Measurements from ENCODE around the gene BBS2.
"Not testable (repeated sequence)": the region's sequence is repeated elsewhere in the genome, so short reads cannot be mapped to it uniquely, and the experiment has no call there.

The BBS2 gene

DNA sequence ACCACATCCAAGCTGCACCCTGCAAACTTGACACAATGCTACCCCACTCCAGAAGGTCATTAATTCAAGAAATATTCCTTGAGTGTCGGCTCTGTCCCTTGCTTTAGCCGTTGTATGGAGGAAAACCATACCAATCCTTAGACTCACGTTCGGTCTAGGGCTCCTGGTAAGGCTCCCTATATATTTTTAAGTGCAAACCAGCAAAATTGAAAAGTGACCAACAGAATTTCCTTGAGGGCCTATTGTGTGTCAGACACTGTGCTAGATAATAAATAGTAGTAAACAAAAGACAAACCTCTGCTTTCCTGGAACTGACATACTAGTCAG, 390 bp upstream of the BBS2 start:
- DNase-seq = no peak

DNA sequence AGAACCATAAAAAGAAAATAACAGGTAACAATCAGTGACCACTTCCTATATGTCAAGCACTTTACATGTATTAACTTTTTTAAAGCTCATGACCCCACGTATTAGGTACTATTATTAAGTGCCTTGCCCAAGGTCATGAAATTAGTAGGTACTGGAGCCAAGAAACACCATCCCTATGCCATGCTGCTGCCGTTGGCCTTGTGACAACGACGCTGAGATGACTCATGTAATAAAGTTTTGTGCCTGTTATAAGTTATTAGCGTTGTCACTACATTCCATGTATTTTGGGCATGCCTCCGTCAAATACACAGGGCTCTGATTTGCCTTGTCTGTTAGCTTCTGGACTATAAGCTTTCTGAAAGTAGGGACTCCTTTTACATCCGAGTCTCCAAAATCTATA, 1.4 kb downstream of the BBS2 start:
- no peak for DNase-seq

DNA sequence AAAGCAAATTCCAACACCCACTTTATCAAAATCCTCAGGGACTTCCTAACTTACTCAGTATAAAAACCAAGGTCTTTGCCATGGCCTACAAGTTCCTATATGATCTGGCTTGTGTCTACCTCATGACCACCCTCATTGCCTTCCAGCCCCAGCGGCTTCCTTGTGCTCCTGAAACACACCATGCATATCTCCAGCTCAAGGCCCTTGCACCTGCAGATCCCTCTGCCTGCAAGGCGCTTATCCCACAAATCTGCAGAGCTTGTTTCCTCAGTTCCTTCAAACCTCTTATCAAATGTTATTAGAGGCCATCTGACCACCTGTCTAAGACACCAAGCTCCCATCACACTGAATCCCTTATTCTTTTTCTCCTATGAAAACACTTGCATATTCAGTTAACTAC, 2.6 kb downstream of the BBS2 start:
- no peak for DNase-seq

DNA sequence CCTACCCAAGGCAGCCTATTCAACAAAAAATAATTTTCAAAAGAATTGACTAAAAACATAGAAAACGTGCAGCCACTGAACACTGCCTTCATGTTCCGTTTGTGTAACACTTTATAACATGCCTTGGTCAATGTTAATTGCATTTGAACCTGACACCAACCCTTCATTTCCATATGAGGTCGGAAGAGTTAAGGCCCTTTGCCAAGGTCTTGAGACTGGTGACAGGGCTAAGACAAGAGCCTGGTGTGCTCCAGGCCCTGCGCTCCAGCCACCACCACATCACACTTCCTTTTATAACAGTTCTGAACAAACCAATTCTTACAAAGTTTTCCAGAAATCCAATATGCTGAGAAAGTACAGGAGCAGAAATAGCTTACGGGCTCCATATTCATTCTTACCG, 4.2 kb downstream of the BBS2 start:
- no peak for DNase-seq

DNA sequence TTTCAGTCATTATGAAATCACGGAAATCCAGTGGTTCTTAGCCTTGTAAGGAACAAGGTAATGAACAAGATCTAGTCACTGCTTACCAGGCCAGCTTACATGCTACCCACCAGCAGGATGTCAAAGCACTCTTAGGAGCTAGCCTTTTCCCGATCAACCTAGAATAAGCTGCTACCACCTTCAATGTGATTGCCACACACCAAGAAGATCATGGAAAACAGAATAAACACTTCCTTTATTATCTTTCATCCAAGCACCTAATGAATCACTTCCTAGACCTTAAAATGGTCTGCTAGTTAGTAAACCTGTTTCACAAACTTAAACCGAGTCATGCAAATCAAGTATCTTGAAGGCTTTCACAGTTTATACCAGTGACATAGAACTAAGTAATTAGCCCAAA, 5.0 kb downstream of the BBS2 start:
- no peak for DNase-seq

DNA sequence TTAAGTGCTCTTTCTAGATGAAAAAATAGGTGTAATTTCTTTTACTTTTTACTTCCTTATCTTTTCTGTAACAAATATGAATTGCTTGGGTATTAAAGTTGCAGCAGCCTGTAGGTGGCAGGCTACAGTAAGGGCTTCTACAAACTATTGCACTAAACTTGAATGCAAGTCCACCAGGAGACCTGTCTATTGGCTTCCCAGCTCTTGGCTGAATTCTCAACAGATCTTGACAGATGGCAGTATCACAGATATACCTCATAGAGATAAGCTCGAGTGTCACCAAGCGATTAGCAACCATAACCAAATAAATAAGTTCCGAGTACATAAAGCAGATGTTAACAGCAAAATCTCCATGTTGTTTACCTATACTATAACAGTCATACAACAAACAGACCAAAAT, 5.9 kb downstream of the BBS2 start:
- peak; percentile 48 to 79 for DNase-seq

DNA sequence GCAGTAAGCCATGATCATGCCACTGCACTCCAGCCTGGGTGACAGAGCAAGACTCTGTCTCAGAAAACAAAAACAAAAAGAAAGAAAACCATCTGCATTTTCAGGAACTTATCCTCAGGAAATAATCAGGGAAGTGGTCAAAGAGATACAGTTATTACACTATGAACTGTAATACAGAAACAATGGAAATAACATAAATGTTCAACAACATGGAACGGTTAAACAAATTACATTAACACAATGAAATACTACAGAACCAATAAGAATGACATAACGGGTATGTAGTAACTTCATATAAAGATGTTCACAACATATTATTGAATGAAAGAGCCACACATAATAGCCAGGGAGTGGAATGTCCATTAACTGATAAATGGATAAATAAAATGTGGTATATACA, 6.7 kb downstream of the BBS2 start:
- DNase-seq = no peak

DNA sequence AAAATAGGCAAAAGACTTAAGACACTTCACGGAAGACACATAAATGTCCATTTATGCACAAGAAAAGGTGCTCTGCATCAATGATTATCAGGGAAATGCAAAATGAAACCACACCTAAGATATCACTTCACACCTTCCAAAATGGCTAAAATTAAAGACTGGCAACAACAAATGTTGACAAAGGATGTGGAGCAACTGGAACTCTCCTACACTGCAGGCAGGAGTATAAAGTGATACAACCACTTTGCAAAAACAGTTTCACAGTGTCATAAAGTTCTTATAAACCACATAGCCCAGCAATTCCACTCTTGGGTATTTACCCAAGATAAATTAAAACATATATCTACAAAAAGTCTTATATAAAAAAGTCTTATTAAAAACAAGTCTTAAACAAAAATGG, 7.8 kb downstream of the BBS2 start:
- no peak for DNase-seq

DNA sequence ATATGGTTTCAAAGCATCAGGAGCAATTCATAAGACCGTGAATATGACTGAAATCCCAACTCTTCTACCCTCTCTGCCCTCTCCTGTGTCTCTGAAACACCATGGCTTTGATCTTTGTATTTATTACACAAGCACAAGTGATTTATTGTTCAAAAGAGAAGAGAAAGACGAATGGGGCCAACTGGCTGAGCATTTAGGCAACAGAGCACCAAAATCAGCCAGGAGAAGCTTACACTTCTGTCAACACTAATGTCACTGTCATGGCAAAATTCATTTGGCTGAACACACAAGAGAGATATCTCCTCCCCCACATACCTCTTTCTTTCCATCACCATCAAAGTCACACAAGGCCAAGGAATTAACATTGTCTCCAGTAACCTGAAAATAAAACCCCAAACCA, 9.3 kb downstream of the BBS2 start:
- DNase-seq = peak in 1 of 2 donors; percentile 45

DNA sequence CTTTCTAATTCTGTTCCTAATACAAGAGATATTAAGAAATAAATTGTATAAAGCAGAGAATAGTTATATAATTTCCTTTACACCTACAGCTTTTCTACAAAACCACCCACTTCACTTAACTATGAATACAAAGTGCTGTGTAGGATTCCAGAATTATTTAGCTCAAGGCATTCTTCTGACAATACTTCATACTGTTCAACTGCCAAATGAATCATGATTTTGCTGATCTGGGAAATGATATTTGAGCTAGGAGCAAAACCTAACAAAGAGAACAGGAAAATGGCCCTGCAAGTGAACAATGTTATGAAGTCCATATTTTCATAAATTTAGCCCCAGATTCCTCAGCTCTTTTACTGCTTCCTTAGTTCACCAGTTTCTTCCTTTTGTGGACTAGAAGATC, 12.9 kb downstream of the BBS2 start:
- no peak for DNase-seq

DNA sequence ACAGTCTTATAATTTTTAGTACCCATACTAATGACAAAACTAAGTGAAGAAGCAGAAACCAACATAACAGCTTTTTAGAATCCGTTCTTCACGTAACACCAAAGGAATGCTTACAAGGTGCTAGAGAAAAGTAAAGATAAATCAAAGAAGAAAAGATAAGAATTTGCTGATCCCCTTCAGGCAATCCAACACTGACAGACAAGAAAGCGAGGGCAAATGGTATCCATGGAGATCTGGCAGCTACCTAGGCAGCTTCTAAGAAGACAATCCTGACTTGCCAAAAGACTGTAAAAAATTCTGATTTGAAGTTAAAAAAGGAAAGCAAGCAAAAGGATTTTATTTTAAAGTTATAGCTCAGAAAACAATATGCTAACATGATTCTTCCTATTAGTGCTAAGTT, 14.6 kb downstream of the BBS2 start:
- DNase-seq = peak in 1 of 2 donors; percentile 10

DNA sequence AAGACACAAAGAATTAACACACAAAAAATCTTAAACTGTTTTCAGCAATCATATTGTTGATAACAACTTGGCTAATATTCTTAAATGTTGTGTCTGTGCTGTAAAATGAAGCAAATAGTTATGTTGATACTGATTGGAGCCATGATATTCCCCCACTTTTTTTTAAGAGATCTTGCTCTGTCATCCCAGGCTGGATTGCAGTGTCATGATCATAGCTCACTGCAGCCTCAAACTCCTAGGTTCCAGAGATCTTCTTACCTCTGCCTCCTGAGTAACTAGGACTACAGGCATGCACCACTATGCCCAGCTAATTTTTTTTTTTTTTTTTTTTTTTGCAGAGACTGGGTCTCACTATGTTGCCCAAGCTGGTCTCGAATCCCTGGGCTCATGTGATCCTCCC, 26.0 kb downstream of the BBS2 start:
- no peak for DNase-seq

DNA sequence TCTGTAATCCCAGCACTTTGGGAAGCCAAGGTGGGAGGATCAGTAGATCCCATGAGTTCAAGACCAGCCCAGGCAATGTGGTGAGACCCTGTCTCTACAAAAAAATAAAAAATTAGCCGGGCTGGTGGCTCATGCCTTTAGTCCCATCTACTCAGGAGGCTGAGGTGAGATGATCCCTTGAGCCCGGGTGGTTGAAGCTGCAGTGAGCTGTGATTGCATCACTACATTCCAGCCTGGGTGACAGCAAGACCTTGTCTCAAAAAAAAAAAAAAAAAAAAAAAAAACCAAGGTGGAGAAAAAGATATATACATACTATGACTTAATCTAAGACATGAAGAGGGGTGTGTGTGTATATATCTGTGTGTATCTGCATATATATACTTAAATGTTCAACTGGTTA, 26.7 kb downstream of the BBS2 start:
- no peak for DNase-seq

DNA sequence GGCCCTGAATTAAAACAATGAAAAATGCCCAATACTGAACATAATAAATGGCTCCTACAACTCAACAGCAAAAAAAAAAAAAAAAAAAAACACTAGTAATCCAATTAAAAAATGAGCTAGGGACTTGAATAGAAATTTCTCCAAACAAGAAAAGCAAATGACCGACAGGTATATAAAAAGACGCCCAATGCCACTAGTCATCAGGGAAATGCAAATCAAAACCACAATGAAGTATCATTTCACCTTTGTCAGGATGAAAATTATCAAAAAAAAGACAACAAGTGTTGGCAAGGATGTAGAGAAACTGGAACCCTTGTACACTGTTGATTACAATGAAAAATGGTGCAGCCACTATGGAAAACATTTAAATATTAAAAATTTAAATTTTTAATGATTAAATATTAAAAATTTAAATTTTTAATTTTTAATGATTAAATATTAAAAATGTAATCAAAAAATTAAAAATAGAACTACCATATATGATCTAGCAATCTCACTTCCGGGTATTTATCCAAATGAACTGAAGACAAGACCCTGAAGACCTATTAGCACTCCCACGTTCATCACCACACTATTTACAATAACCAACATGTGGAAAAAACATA, 28.1 kb downstream of the BBS2 start:
- DNase-seq = no peak

DNA sequence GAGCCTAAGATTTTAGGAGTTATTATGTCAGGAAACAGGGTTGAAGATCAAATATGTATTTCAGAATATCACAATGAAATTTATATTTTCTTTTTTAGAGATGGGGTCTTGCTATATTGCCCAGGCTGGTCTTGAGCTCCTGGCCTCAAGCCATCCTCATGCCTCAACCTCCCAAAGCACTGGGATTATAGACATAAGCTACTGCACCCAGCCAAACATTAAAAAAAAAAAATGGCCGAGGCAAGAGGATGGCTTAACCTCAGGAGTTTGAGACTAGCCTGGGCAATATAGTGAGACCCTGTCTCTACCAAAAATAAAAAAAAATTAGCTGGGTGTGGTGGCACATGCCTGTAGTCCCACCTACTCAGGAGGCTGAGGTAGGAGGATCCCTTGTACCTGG, 31.0 kb downstream of the BBS2 start:
- not testable (repeated sequence) for DNase-seq

DNA sequence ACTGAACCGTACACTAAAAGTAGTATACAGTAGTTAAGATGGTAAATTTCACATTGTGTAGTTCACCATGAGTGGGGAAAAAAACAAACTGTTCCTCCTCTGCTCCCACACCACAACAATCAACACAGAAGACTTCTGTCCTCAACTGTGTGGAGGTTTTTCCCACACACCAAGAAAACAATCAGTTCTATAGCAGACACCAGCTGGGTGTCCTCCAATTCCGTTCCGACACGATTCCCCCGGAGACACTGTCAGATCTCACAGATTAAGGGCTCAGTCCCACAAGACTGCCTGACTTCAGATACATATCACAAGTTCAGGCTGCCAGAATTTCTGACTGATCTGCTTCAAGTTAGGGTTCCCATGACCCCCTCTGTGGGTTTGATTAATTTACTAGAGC, 31.8 kb downstream of the BBS2 start:
- peak; percentile 56 to 80 for DNase-seq

DNA sequence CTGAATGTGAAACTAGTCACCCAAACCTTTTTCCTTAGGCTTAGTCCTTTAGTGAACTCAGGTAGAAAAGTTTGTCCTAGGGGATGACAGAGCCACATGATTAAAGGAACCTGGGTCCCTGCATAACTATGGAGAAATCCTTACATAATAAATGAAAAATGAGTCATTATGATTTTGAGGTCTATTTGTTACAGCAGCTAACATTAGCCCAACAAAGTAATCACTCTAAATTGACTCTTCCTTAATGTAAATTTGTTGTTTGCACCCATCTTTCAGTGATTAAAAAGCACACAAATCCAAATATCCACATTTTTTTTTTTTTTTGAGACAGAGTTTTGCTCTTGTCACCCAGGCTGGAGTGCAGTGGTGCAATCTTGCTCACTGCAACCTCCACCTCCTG, 36.4 kb downstream of the BBS2 start:
- no peak for DNase-seq

DNA sequence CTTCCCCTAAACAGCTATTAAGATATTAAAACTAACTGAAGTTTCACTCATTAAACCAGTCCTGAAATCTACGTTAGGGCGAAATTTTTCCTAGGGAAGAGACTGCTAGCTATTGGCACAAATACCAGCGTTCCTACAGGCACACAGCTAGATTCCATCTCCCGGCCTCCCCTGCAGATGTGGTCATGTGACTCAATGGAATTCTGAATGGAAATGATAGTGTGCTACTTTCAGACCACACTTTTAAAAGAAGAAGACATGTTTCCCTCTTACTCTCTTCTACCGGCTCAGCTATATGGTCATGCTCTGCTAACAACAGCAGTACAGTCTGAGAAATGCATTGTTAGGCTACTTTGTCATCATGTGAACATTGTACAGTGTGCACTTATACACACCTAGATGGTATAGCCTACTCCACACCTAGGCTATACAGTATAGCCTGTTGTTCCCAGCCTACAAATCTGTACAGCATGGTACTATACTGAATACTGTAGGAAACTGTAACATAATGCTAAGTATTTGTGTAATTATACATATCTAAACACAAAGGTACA, 37.1 kb downstream of the BBS2 start:
- DNase-seq = no peak

DNA sequence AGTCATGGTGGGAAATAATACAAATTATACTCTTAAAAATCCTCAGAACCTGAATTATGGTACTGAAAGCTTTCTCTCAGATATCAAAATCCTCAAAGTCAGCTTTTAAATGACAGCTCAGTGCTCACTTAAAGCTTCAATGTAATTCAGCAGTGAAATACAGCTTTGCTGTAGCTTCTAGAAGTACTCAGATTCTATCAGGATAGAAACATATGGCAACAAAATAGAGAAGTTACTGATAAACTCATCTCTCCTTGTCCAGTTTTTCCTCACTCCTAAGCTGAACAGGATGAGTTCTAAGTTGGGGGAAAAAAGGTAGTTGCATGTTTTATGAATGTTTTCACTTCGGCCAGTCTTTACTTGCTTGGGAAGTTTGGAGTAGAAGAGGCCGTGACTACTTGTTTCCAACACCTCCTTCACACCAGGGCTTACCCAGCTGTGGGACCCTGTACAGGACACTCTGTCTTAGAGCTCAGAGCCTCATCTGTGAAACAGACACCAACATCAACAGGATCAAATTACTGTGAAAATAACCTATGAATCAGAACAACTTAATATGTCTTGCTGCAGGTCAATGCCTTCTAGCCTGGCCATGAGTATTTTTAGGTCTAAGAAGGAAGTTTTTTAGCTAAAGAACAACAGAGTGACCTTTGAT, 38.2 kb downstream of the BBS2 start:
- DNase-seq = no peak

DNA sequence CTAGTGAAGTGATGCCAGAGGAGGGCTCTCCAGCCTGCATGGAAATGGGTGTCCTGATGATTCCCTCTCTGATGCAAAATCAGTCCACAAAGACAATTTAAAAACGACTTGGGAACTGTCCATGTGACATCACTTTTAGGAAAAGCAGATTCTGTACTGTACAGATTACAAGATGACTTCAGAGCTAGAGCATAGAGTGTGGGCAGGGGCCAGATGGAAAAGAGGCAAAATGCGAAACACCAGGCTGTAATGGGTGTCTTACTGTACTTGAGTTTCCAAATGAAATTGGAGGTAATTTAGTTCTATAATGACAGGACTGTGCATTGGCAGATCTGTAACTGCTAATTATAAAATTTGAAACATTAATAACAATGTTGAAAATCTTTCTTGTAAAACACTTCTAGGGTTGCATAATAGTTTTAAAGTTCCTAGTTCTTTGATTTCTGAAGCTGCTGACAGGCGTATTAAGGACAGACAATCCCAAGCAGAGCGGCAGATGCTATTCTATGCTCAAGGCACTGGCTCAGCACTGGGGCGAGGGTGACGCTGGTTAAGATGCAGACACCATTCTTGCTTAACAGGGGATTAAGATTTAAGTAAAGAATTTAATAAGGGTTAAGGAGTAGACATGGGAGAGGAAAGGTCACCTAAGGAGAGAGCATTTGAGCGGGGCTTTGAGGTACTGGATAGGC, 38.9 kb downstream of the BBS2 start:
- peak in 1 of 2 donors; percentile 11 for DNase-seq

DNA sequence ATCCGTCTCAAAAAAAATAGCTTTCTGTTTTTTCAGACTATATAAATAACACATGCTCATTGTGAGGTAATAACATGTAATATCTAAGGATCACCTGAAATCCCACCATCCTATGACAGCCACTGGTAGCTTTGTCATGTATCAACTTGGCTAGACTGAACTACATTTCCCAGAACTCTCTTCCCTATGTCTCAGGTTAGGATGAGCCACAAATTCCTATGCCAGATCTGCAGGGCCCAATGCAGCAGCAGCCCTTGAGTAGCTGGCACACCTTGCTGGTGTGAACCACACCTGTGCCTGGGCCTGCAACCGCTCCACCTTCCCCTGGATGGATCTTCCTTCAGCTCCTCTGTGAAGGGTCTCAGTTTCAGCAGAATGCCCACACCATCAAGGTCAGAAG, 40.4 kb downstream of the BBS2 start:
- no peak for DNase-seq

DNA sequence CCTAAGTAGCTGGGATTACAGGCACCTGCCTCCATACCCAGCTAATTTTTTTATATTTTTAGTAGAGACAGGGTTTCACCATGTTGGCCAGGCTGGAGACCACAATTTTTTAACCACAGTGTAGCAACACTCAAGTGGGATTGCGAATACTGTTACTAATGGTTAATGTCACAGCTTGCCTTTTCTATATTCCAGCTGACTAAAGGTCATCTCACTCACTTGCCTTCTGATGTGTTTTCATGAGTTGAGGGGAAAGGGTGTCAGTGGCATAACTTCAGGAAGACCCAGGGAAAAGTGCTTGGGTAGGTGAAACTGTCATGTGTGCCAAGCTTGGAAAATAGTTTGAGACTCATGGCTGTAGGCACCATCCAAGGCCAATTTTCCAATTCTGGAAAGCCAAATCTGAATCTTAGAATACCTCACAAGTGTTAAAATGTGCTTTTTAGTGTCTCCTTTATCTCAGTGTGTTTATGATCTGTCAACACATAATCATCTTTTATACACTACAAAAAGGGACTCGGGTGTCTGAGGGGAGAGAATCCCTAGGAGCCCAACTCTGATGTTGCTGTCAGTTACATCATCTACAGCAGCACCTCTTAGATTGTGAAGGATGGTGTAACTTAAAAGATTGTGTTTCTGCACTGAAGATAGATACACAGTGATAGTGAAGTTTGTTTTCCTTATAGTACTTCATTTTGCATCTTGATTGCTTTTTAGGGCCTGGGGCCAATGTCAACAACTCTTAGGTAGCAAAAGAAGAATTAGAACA, 41.4 kb downstream of the BBS2 start:
- DNase-seq = no peak

DNA sequence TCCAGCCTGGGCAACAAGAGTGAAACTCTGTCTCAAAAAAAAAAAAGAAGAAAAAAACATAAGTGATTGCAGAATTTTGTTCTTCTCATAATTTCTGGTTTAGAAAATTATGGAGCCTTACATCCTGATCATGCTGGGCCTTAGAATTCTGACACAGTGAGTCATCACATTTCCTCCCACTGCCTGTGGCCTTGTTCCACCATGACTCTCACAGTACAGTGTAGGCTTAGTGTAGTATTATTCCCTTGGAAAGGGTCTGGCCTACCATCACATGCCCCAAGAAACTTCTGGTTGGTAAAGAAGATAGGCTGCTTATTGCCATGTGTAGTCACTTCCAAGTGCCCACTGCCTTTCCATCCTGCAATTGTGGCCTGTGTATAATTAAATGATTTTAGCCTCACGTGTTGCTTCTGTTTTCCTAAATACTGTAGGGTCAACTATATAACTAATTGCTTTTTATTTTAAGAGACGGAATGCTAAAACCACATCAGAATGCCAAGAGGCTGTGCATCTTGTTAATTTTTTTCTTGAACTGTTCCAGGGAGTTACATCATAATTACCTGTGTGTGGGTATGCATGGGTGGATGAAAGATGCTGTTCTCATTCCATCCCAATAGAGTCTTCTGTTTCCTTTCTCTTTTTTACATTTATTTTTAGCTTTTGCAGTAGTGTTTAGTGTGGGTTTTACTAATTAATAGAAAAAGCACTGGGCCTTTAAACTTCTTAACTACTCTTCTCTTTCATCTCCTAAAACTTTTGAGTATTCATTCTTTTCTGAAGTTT, 42.5 kb downstream of the BBS2 start:
- DNase-seq = no peak

Data from hippocampal formation (tissue), 2 donors.